ENCODE data around the gene FAM83E.

FAM83E gene

GRCh38 chr19:48569814-48570213, 45.1 kb downstream of the FAM83E start:
- TF ChIP-seq CTCF (IDR thresholded peaks at IDR 0.05; ENCODE audit: insufficient read depth, low read depth, low read length, missing control alignments), result no peak
- no peak for DNase-seq (ENCODE audit: low read depth)

GRCh38 chr19:48568345-48568886, 46.5 kb downstream of the FAM83E start:
- H3K4me3 ChIP-seq (ENCODE audit: low read length), result no peak overlapping the region
- TF ChIP-seq CTCF (IDR thresholded peaks at IDR 0.05; ENCODE audit: insufficient read depth, low read depth, low read length, missing control alignments), result no peak
- peak; percentile 86 for DNase-seq (ENCODE audit: low read depth)

More at GRCh38 chr19:48569814-48570213, 45.1 kb downstream of the FAM83E start:
- H3K4me3 ChIP-seq (ENCODE audit: low read length), result no peak overlapping the region

GRCh38 chr19:48565090-48565489, 49.8 kb downstream of the FAM83E start:
- DNase-seq (ENCODE audit: low read depth), result peak; percentile 60
- H3K4me3 ChIP-seq (ENCODE audit: low read length), result no peak overlapping the region
- TF ChIP-seq CTCF (IDR thresholded peaks at IDR 0.05; ENCODE audit: insufficient read depth, low read depth, low read length, missing control alignments), result no peak
